NB4 (cell line): ENCODE data around the gene SRSF9.
A peak's percentile ranks its signal among the peaks of the same experiment; 100 is the strongest.
"Not testable (repeated sequence)": the region's sequence is repeated elsewhere in the genome, so short reads cannot be mapped to it uniquely, and the experiment has no call there.

Source experiments
- DNase-seq: peaks from one replicate; pipeline ENCODE4 v3.0.0; 2010; ENCODE audit warnings: low read depth
- H3K4me3 ChIP-seq: one replicate; pipeline ENCODE4 v1.5.1; 2011; ENCODE audit warnings: mild to moderate bottlenecking, low read depth, low read length, moderate library complexity
- MYC ChIP-seq: IDR thresholded peaks from 2 replicates; pipeline ENCODE4 v1.6.1; 2011; ENCODE audit warnings: low read depth, low read length
- POLR2A ChIP-seq: IDR thresholded peaks from 2 replicates; pipeline ENCODE4 v1.6.1; 2011; ENCODE audit warnings: mild to moderate bottlenecking; ENCODE audit not compliant: insufficient read length; ENCODE audit errors: extremely low read depth
- TF ChIP-seq, protein P1 (sequence below): IDR thresholded peaks from 2 replicates; pipeline ENCODE4 v1.6.1; 2011; ENCODE audit warnings: low read depth, low read length
- TF ChIP-seq, protein P2 (sequence below): IDR thresholded peaks from one replicate; pipeline ENCODE4 v1.5.1; 2012; ENCODE audit warnings: low read depth, low read length

SRSF9 gene

DNA sequence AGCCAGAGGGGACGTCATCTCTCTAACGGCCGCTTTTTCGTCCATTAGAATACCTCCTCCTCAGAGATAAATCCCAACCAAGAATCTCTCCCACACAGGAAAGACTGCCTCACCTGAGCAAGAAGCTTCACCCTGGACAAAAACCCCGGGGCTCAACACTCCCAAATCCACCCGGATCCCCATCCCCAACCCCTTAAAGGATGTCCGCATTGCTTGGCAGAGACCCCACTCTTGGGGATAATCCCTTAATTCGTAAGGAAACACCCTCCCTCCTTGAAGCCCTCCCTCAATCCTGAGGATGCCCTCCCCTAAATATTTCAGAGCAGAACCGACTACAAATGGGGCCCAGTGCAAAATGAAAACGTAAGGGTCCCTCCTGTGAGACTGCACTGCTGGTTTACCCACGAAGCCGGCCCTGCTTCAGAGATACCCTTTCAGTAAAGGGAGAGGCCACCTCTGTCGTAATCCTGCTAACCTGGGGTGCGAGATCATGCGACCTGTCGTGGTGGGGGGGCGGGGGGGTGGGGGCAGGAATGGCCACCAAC, 25.7 kb upstream of the SRSF9 start:
- no peak for DNase-seq
- TF ChIP-seq MYC (no peak), POLR2A (no peak)
- TF ChIP-seq, protein P1, sequence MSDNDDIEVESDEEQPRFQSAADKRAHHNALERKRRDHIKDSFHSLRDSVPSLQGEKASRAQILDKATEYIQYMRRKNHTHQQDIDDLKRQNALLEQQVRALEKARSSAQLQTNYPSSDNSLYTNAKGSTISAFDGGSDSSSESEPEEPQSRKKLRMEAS: no peak
- TF ChIP-seq, protein P2, sequence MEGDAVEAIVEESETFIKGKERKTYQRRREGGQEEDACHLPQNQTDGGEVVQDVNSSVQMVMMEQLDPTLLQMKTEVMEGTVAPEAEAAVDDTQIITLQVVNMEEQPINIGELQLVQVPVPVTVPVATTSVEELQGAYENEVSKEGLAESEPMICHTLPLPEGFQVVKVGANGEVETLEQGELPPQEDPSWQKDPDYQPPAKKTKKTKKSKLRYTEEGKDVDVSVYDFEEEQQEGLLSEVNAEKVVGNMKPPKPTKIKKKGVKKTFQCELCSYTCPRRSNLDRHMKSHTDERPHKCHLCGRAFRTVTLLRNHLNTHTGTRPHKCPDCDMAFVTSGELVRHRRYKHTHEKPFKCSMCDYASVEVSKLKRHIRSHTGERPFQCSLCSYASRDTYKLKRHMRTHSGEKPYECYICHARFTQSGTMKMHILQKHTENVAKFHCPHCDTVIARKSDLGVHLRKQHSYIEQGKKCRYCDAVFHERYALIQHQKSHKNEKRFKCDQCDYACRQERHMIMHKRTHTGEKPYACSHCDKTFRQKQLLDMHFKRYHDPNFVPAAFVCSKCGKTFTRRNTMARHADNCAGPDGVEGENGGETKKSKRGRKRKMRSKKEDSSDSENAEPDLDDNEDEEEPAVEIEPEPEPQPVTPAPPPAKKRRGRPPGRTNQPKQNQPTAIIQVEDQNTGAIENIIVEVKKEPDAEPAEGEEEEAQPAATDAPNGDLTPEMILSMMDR: no peak
- peak overlapping the region; percentile 66 for H3K4me3 ChIP-seq

DNA sequence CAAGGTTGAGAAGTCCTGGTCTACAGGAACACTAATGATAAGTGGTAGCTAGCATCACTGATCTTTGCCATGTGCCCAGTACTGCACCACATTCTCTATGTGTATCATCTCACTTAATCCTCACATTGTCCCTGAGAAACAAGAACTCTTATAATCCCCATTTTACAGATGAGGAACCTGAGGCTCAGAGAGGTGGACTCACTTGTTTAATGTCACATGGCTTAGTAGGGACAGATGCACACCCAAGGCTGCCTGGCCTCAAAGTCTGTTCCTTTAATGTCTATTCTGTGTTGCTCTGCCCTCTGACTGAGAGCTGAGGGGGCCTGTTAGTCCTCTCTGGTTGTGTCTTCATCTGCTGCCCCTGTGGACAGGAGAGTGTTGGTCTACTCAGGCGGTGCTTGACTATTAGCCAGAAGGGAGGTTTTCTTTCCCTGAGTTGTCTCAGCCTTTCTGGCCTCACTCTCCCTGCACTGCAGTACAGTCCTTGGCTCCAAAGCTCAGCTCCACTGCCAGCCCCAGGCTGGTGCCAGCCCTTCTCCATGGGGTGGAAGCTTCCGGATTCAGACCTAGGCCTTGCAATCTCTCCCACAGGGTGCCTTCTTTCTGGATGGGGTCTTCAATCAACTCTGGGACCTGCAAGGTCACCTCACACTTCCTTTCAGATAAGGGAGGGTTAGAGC, 21.4 kb upstream of the SRSF9 start:
- H3K4me3 ChIP-seq: no peak overlapping the region
- DNase-seq: no peak
- TF ChIP-seq, protein P2: no peak
- TF ChIP-seq POLR2A (no peak), MYC (no peak)
- TF ChIP-seq, protein P1: no peak

DNA sequence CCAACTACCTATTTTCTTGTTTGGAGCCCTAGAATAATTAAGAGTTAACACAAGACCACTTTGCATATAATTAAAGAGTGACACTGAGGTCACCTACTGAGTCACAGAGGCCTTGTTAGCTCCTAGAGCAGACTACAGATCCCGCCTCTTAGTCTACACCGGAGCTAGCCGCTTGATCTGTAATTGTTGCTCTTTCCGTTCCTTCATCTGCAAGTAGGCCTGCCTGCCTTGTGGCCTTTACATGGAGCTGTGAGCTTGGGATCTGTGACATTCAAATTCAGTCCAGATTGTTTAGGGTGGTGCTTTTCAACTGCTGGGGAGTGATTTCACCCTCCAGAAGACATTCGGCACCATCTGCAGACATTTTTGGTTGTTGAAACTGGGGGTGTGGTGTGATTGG, 20.8 kb upstream of the SRSF9 start:
- DNase-seq: no peak
- H3K4me3 ChIP-seq: no peak overlapping the region
- TF ChIP-seq, protein P2: no peak
- TF ChIP-seq MYC: no peak
- TF ChIP-seq POLR2A: no peak
- TF ChIP-seq, protein P1: no peak

DNA sequence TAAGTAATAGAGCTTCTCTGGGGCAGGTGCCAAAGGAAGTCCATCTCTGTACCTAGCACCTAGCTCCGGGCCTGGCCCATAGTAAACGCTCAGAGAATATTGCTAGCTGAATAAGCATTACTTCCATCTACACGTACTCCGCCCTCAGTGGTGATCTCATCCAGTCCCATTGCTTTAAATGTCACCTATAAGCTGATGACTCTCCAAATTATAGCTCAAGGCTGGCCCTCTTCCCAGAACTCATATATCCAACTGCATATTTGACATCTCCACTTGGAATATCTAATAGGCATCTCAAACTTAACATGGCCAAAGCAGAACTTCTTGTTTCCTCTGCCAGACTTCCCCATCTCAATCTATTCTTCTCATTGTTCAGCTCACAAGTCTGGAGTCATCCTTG, 19.5 kb upstream of the SRSF9 start:
- H3K4me3 ChIP-seq: no peak overlapping the region
- TF ChIP-seq MYC (no peak), POLR2A (no peak)
- TF ChIP-seq, protein P2: no peak
- TF ChIP-seq, protein P1: no peak
- no peak for DNase-seq

DNA sequence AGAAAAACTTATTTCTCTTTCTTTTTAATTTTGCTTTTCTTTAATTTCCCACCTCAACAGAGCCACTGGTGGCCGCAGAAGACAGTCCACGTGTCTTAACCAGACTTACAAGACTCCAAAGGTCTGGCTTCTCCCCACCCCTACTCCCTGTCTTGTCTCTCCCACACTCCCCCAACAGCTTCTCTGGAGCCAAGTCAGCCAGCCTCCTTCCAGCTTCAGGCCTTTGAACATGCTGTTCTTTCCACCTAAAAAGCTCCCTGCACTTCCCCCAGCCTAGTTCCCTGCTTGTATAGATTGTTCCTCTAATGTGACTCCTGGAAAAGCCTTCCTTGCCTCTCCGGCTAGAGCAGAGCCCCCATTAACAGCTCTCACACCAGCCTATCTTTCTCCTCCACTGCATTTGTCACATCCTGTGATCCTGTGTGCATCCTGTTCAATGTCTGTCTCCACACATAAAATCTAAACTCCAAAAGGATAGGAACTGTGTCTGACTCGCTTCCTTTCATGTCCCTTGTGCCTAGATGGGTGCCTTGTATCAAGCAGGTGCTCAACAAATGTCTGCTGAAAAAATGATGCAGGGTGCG, 18.6 kb upstream of the SRSF9 start:
- no peak overlapping the region for H3K4me3 ChIP-seq
- TF ChIP-seq POLR2A: no peak
- no peak for DNase-seq

DNA sequence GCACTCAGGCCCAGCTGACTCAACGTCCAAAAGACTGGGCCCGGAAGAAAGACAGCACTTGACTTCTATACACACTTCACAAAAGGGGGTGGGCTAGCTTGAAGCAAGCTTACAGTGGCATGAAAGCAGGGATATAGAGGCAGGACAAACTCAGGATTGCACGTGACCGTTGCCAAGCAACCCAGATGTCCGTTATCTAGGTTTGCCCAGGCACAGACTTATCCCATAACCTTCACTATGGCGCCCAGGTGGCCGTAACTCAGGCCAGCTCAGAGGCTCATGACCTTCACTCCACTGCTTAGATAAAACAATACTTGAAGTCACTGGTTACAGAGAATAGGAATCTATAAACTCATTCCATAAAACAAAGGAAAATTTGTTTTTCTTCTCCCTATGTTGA, 18.0 kb upstream of the SRSF9 start:
- not testable (repeated sequence) for H3K4me3 ChIP-seq, DNase-seq
